GM18858 (cell line): ENCODE results near the gene CNPY2.
"Not testable (repeated sequence)": the region's sequence is repeated elsewhere in the genome, so short reads cannot be mapped to it uniquely, and the experiment has no call there.

Experiments used
- ATAC-seq: cut with Tn5 transposase; IDR thresholded peaks from one replicate; pipeline ENCODE4 v1.9.1; 2021; ENCODE audit not compliant: unreplicated experiment

CNPY2 gene

GRCh38 chr12:56299308-56299852 is 16.4 kb downstream of the CNPY2 start:
- no peak for ATAC-seq

- ATAC-seq = no peak
Measured at GRCh38 chr12:56298828-56299227, 17.0 kb downstream of the CNPY2 start.

- no peak for ATAC-seq
Measured at GRCh38 chr12:56297400-56297799, 18.4 kb downstream of the CNPY2 start.

- no peak for ATAC-seq
Measured at GRCh38 chr12:56296295-56296694, 19.5 kb downstream of the CNPY2 start.

GRCh38 chr12:56293795-56294194 is 22.0 kb downstream of the CNPY2 start:
- no peak for ATAC-seq

GRCh38 chr12:56288705-56289387 is 26.9 kb downstream of the CNPY2 start:
- ATAC-seq = no peak

GRCh38 chr12:56286044-56286830 is 29.6 kb downstream of the CNPY2 start:
- no peak for ATAC-seq

GRCh38 chr12:56284263-56284662 is 31.5 kb downstream of the CNPY2 start:
- ATAC-seq = not testable (repeated sequence)

GRCh38 chr12:56282579-56282978 is 33.2 kb downstream of the CNPY2 start:
- ATAC-seq = no peak

GRCh38 chr12:56282030-56282429 is 33.8 kb downstream of the CNPY2 start:
- no peak for ATAC-seq

- no peak for ATAC-seq
Measured at GRCh38 chr12:56280849-56281248, 34.9 kb downstream of the CNPY2 start.

- ATAC-seq = no peak
Measured at GRCh38 chr12:56278905-56279304, 36.9 kb downstream of the CNPY2 start.

- no peak for ATAC-seq
Measured at GRCh38 chr12:56274299-56274698, 41.5 kb downstream of the CNPY2 start.

GRCh38 chr12:56272468-56272867 is 43.3 kb downstream of the CNPY2 start:
- not testable (repeated sequence) for ATAC-seq

GRCh38 chr12:56271031-56271430 is 44.8 kb downstream of the CNPY2 start:
- no peak for ATAC-seq

GRCh38 chr12:56267443-56268071 is 48.2 kb downstream of the CNPY2 start:
- ATAC-seq = no peak

- peak; percentile 77 for ATAC-seq
Measured at GRCh38 chr12:56266693-56267442, 48.9 kb downstream of the CNPY2 start, which contains the start of gene COQ10A. TSS of gene COQ10A (plus strand) at chr12:56266942. CDS start at chr12:56267119, 177 bp downstream.

- ATAC-seq = not testable (repeated sequence)
Measured at GRCh38 chr12:56266068-56266692, 49.6 kb downstream of the CNPY2 start.

GRCh38 chr12:56262955-56263354 is 52.8 kb downstream of the CNPY2 start:
- ATAC-seq = not testable (repeated sequence)

- ATAC-seq = no peak
Measured at GRCh38 chr12:56261503-56262232, 54.1 kb downstream of the CNPY2 start.
